HepG2 (cell line): Measurements from ENCODE around the gene RRP8. TPM values are rescaled to one million over a fixed set of nuclear protein-coding genes. Genes with fewer than 3 reads are reported as not detected.

ENCODE experiments used
- ARID2 ChIP-seq: sonication (generic); formaldehyde crosslinking; IDR thresholded peaks from 2 replicates; pipeline ENCODE4 v1.8.1; 2022; ENCODE audit warnings: mild to moderate bottlenecking, missing genetic modification reagents, borderline replicate concordance
- ERF ChIP-seq: IDR thresholded peaks from 2 replicates; pipeline ENCODE4 v1.6.1; 2018; ENCODE audit warnings: missing biosample characterization, missing genetic modification reagents
- FOXA1 ChIP-seq, 2 experiments: fragments of 450-650 bp in 1 of 2; sonication (generic) in 1 of 2; formaldehyde crosslinking in 1 of 2; IDR thresholded peaks; 2 replicates each; pipeline versions ENCODE4 v1.4.0 to v1.6.1; 2016 to 2020; ENCODE audit warnings: missing genetic modification reagents in 1 of 2
- HCFC1 ChIP-seq: fragments of 150-350 bp; IDR thresholded peaks from 2 replicates; pipeline ENCODE4 v1.6.1; 2014; ENCODE audit warnings: low read depth, low read length
- HDAC1 ChIP-seq: sonication (generic); formaldehyde crosslinking; IDR thresholded peaks from 2 replicates; pipeline ENCODE4 v1.5.1; 2020; ENCODE audit warnings: mild to moderate bottlenecking, missing genetic modification reagents
- HDAC6 ChIP-seq: fragments of 200-600 bp; sonication (generic); IDR thresholded peaks from 2 replicates; pipeline ENCODE4 v1.7.0; 2017; ENCODE audit warnings: mild to moderate bottlenecking, antibody characterized with exemption, low read length, low read depth
- HOXA5 ChIP-seq: sonication (generic); formaldehyde crosslinking; IDR thresholded peaks from 2 replicates; pipeline ENCODE4 v1.4.0; 2020; ENCODE audit warnings: missing genetic modification reagents
- JUNB ChIP-seq: sonication (generic); formaldehyde crosslinking; IDR thresholded peaks from 2 replicates; pipeline ENCODE4 v1.8.0; 2022; ENCODE audit warnings: missing genetic modification reagents, mild to moderate bottlenecking, borderline replicate concordance
- MIER3 ChIP-seq: IDR thresholded peaks from 2 replicates; pipeline ENCODE4 v1.6.1; 2016; ENCODE audit warnings: missing compliant biosample characterization, borderline replicate concordance
- RAD21 ChIP-seq: fragments of 450-650 bp; formaldehyde crosslinking; IDR thresholded peaks from 2 replicates; pipeline ENCODE4 v1.5.0; 2020; ENCODE audit warnings: mild to moderate bottlenecking
- TAF15 ChIP-seq: fragments of 200-400 bp; formaldehyde crosslinking; IDR thresholded peaks from one replicate; pipeline ENCODE4 v1.6.1; 2018; ENCODE audit warnings: mild to moderate bottlenecking, low read depth, low read length; ENCODE audit not compliant: poor library complexity, severe bottlenecking
- ZFY ChIP-seq: sonication (generic); formaldehyde crosslinking; IDR thresholded peaks from 2 replicates; pipeline ENCODE4 v1.4.0; 2020; ENCODE audit warnings: missing genetic modification reagents
- ZNF251 ChIP-seq: sonication (generic); formaldehyde crosslinking; IDR thresholded peaks from 2 replicates; pipeline ENCODE4 v1.9.0; 2021; ENCODE audit warnings: mild to moderate bottlenecking, missing genetic modification reagents
- ZNF678 ChIP-seq: sonication (generic); formaldehyde crosslinking; IDR thresholded peaks from 2 replicates; pipeline ENCODE4 v1.4.0; 2020; ENCODE audit warnings: mild to moderate bottlenecking, missing genetic modification reagents
- ZSCAN25 ChIP-seq: sonication (generic); formaldehyde crosslinking; IDR thresholded peaks from 2 replicates; pipeline ENCODE4 v1.8.0; 2022; ENCODE audit warnings: mild to moderate bottlenecking, missing genetic modification reagents
- polyA plus RNA-seq, 8 experiments: library from polyadenylated mRNA; depleted of rRNA in 3 of 8; stranded (reverse) in 7 of 8; unstranded in 1 of 8; fragments of >200 nt; fragmentation: Illumina TruSeq in 4 of 8; extraction: Trizol in 4 of 8; gene quantifications; 2 replicates each; pipeline versions ENCODE4 v1.2.1 to v1.2.3, GENCODE V29; 2011 to 2016; ENCODE audit warnings: low read depth in 4 of 8, missing spikeins in 1 of 8, mixed read lengths in 1 of 8; ENCODE audit not compliant: insufficient read depth in 1 of 8
- total RNA-seq, 5 experiments: library from RNA; depleted of rRNA; stranded (reverse); fragments of >200 nt; fragmentation: Illumina TruSeq; extraction: Trizol; gene quantifications; 2 replicates each; pipeline ENCODE4 v1.2.3, GENCODE V29; 2016; ENCODE audit warnings: low read depth in 1 of 5
- TF ChIP-seq, protein P1 (sequence below): sonication (generic); formaldehyde crosslinking; IDR thresholded peaks from 2 replicates; pipeline ENCODE4 v1.5.0; 2020; ENCODE audit warnings: mild to moderate bottlenecking, missing genetic modification reagents, moderate library complexity
- TF ChIP-seq, protein P2 (sequence below), 2 experiments: sonication (generic) in 1 of 2; formaldehyde crosslinking in 1 of 2; IDR thresholded peaks; 2 replicates each; pipeline versions ENCODE4 v1.4.0 to v1.6.1; 2016 to 2020; ENCODE audit warnings: borderline replicate concordance in 1 of 2, low read depth in 1 of 2, mild to moderate bottlenecking in 1 of 2, missing genetic modification reagents in 1 of 2
- TF ChIP-seq, protein P3 (sequence below): IDR thresholded peaks from 2 replicates; pipeline ENCODE4 v1.6.1; 2012; ENCODE audit warnings: inconsistent platforms
- TF ChIP-seq, protein P4 (sequence below): sonication (generic); formaldehyde crosslinking; conservative IDR thresholded peaks from 2 replicates; pipeline ENCODE4 v1.8.1; 2023; ENCODE audit warnings: missing genetic modification reagents

The RRP8 gene
- total and polyA plus RNA-seq, 2 of the 13 experiments (the other 11 are each of a cell fraction or from before 2014, with no cell fraction given) = 7.2 to 21.6 TPM

DNA sequence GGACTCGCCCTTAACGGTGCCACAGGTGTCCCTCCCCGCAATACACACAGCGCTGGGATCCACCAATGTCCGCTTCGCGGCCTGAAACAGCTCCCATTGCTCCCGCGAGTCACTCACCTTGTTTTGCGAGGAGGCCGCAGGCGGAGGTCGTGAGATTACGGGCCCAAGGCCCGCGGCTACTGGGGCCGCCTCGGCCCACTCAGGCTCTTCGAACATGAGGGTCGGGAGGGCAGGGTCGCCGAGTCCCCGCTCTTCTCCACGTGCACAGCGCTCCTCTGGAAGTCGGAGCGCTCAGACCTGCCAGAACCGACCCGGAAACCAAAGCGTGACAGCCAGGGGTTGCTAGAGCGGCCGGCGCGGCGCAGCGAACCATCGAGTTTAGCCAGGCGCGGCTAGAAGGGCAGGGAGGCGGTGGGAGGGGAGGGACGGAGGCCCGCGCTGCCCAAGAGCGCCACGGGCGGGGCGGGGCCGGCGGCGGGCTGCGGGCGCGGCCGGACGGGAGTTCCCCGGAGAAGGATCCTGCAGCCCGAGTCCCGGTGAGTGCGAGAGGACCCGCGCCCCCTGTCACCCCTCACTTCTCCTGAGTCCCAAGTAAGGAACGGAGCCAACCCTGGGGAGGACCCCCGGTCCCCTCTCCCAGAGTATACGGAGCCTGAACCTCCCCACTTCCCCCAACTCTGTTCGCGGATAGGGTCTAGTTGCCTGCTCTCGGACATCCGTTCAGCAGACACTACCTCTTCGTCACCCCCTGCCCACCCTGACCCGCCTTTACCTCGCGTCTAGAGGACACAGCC is at the start of gene RRP8, which contains the start of gene ILK (continued):
- TF ChIP-seq, protein P1, sequence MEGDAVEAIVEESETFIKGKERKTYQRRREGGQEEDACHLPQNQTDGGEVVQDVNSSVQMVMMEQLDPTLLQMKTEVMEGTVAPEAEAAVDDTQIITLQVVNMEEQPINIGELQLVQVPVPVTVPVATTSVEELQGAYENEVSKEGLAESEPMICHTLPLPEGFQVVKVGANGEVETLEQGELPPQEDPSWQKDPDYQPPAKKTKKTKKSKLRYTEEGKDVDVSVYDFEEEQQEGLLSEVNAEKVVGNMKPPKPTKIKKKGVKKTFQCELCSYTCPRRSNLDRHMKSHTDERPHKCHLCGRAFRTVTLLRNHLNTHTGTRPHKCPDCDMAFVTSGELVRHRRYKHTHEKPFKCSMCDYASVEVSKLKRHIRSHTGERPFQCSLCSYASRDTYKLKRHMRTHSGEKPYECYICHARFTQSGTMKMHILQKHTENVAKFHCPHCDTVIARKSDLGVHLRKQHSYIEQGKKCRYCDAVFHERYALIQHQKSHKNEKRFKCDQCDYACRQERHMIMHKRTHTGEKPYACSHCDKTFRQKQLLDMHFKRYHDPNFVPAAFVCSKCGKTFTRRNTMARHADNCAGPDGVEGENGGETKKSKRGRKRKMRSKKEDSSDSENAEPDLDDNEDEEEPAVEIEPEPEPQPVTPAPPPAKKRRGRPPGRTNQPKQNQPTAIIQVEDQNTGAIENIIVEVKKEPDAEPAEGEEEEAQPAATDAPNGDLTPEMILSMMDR = peak; percentile 56
- TF ChIP-seq RAD21 (CRISPR knock-in tag) = peak; percentile 54
- no peak for TF ChIP-seq JUNB (CRISPR knock-in tag)
- peak; percentile 66 for TF ChIP-seq ARID2 (CRISPR knock-in tag)
- TF ChIP-seq MIER3 (CRISPR knock-in tag) = peak; percentile 81; the same call in 1 of the 2 replicates
- no peak for TF ChIP-seq ZNF678 (CRISPR knock-in tag)
- TF ChIP-seq HCFC1 = peak; percentile 50; the same call in 1 of the 2 replicates
- TF ChIP-seq ZSCAN25 = peak; percentile 90
- TF ChIP-seq, protein P2, sequence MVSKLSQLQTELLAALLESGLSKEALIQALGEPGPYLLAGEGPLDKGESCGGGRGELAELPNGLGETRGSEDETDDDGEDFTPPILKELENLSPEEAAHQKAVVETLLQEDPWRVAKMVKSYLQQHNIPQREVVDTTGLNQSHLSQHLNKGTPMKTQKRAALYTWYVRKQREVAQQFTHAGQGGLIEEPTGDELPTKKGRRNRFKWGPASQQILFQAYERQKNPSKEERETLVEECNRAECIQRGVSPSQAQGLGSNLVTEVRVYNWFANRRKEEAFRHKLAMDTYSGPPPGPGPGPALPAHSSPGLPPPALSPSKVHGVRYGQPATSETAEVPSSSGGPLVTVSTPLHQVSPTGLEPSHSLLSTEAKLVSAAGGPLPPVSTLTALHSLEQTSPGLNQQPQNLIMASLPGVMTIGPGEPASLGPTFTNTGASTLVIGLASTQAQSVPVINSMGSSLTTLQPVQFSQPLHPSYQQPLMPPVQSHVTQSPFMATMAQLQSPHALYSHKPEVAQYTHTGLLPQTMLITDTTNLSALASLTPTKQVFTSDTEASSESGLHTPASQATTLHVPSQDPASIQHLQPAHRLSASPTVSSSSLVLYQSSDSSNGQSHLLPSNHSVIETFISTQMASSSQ (IDR thresholded peaks at IDR 0.05; ENCODE audit: low read depth) = peak; percentile 34; the same call in 1 of the 2 replicates
- TF ChIP-seq, protein P2 (CRISPR knock-in tag; IDR thresholded peaks at IDR 0.05; ENCODE audit: borderline replicate concordance) = peak; percentile 90
- TF ChIP-seq, protein P3, sequence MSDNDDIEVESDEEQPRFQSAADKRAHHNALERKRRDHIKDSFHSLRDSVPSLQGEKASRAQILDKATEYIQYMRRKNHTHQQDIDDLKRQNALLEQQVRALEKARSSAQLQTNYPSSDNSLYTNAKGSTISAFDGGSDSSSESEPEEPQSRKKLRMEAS = peak; percentile 95
- peak; percentile 95 for TF ChIP-seq ZFY (CRISPR knock-in tag)
- peak; percentile 83 for TF ChIP-seq TAF15
- TF ChIP-seq HDAC6 = no peak
- 0 out of 2 replicates have a peak, but pooled peaks have one; percentile 31 for TF ChIP-seq ERF
- TF ChIP-seq, protein P4, sequence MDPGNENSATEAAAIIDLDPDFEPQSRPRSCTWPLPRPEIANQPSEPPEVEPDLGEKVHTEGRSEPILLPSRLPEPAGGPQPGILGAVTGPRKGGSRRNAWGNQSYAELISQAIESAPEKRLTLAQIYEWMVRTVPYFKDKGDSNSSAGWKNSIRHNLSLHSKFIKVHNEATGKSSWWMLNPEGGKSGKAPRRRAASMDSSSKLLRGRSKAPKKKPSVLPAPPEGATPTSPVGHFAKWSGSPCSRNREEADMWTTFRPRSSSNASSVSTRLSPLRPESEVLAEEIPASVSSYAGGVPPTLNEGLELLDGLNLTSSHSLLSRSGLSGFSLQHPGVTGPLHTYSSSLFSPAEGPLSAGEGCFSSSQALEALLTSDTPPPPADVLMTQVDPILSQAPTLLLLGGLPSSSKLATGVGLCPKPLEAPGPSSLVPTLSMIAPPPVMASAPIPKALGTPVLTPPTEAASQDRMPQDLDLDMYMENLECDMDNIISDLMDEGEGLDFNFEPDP (CRISPR knock-in tag) = no peak; the same call in 1 of the 2 replicates
- TF ChIP-seq FOXA1 (IDR thresholded peaks at IDR 0.05) = no peak
- peak; percentile 33; the same call in 1 of the 2 replicates for TF ChIP-seq FOXA1 (CRISPR knock-in tag; IDR thresholded peaks at IDR 0.05)
- peak; percentile 55; the same call in 1 of the 2 replicates for TF ChIP-seq HOXA5 (CRISPR knock-in tag)
- TF ChIP-seq HDAC1 = peak; percentile 93
- no peak for TF ChIP-seq ZNF251 (CRISPR knock-in tag)
